H9 (cell line): Measurements from ENCODE around the gene TMEM171. TPM values are rescaled to one million over a fixed set of nuclear protein-coding genes. Genes with fewer than 3 reads are reported as not detected.

ENCODE experiments used
- DNase-seq: peaks from one replicate; pipeline ENCODE4 v3.0.0-alpha.2; 2017
- H2AFZ ChIP-seq: one replicate; pipeline ENCODE4 v1.6.1; 2013; ENCODE audit warnings: mild to moderate bottlenecking, low read length, control low read depth, moderate library complexity
- H2AK5ac ChIP-seq: 2 replicates; pipeline ENCODE4 v1.6.1; 2013; ENCODE audit warnings: low read length, control low read depth, mixed read lengths; ENCODE audit not compliant: insufficient read length
- H2BK120ac ChIP-seq: one replicate; pipeline ENCODE4 v1.6.1; 2013; ENCODE audit warnings: low read depth, mild to moderate bottlenecking, low read length, control low read depth, inconsistent platforms; ENCODE audit not compliant: poor library complexity, severe bottlenecking
- H2BK12ac ChIP-seq: 2 replicates; pipeline ENCODE4 v1.6.1; 2013; ENCODE audit warnings: low read length, control low read depth, mixed read lengths, low read depth; ENCODE audit not compliant: insufficient read length
- H2BK15ac ChIP-seq: 2 replicates; pipeline ENCODE4 v1.6.1; 2013; ENCODE audit warnings: low read depth, low read length, control low read depth
- H2BK20ac ChIP-seq: one replicate; pipeline ENCODE4 v1.6.1; 2013; ENCODE audit warnings: low read depth, mild to moderate bottlenecking, low read length, control low read depth, inconsistent platforms; ENCODE audit not compliant: poor library complexity, severe bottlenecking
- H2BK5ac ChIP-seq: 2 replicates; pipeline ENCODE4 v1.6.1; 2013; ENCODE audit warnings: low read length, control low read depth, mixed read lengths; ENCODE audit not compliant: insufficient read length
- H3K14ac ChIP-seq: 2 replicates; pipeline ENCODE4 v1.6.1; 2013; ENCODE audit warnings: low read length, control low read depth; ENCODE audit not compliant: insufficient read depth
- H3K18ac ChIP-seq: 2 replicates; pipeline ENCODE4 v1.6.1; 2013; ENCODE audit warnings: low read depth, mild to moderate bottlenecking, mixed read lengths, low read length, control low read depth; ENCODE audit not compliant: insufficient read length
- H3K23ac ChIP-seq: 2 replicates; pipeline ENCODE4 v1.6.1; 2013; ENCODE audit warnings: low read length, control low read depth, mixed read lengths, low read depth; ENCODE audit not compliant: insufficient read length
- H3K23me2 ChIP-seq: 2 replicates; pipeline ENCODE4 v1.6.1; 2013; ENCODE audit warnings: low read depth, mild to moderate bottlenecking, mixed read lengths, low read length, control low read depth; ENCODE audit not compliant: insufficient read length, poor library complexity, severe bottlenecking
- H3K27ac ChIP-seq: 2 replicates; pipeline ENCODE4 v1.5.1; 2013; ENCODE audit warnings: low read length, control low read depth, mixed read lengths, low read depth; ENCODE audit not compliant: insufficient read length
- H3K27me3 ChIP-seq: 2 replicates; pipeline ENCODE4 v1.6.1; 2013; ENCODE audit warnings: low read length, control low read depth, inconsistent platforms; ENCODE audit not compliant: insufficient read depth
- H3K4ac ChIP-seq: 2 replicates; pipeline ENCODE4 v1.6.1; 2013; ENCODE audit warnings: low read depth, mild to moderate bottlenecking, control low read depth, inconsistent platforms, low read length, moderate library complexity
- H3K4me1 ChIP-seq: 2 replicates; pipeline ENCODE4 v1.6.1; 2013; ENCODE audit warnings: low read length, control low read depth, inconsistent platforms; ENCODE audit not compliant: insufficient read depth
- H3K4me2 ChIP-seq: 2 replicates; pipeline ENCODE4 v1.6.1; 2013; ENCODE audit warnings: low read length, control low read depth, mixed read lengths; ENCODE audit not compliant: insufficient read length, insufficient read depth
- H3K56ac ChIP-seq: 2 replicates; pipeline ENCODE4 v1.6.1; 2013; ENCODE audit warnings: low read depth, mild to moderate bottlenecking, mixed read lengths, low read length, control low read depth; ENCODE audit not compliant: insufficient read length
- H3K79me1 ChIP-seq: 2 replicates; pipeline ENCODE4 v1.6.1; 2013; ENCODE audit warnings: low read depth, mild to moderate bottlenecking, moderate library complexity, low read length, control low read depth, inconsistent platforms; ENCODE audit not compliant: insufficient read depth, poor library complexity, severe bottlenecking
- H3K79me2 ChIP-seq: 2 replicates; pipeline ENCODE4 v1.6.1; 2013; ENCODE audit warnings: low read length, control low read depth, inconsistent platforms; ENCODE audit not compliant: insufficient read depth
- H3K9ac ChIP-seq: 2 replicates; pipeline ENCODE4 v1.6.1; 2013; ENCODE audit warnings: low read length, control low read depth, mixed read lengths; ENCODE audit not compliant: insufficient read length; ENCODE audit errors: extremely low read depth
- H3K9me3 ChIP-seq: one replicate; pipeline ENCODE4 v1.6.1; 2013; ENCODE audit warnings: low read depth, low read length, inconsistent platforms; ENCODE audit not compliant: control insufficient read depth
- H3T11ph ChIP-seq: one replicate; pipeline ENCODE4 v1.6.1; 2013; ENCODE audit warnings: mild to moderate bottlenecking, low read length, control low read depth, inconsistent platforms
- H4K20me1 ChIP-seq: one replicate; pipeline ENCODE4 v1.6.1; 2013; ENCODE audit not compliant: control insufficient read depth, insufficient read length, insufficient read depth
- H4K5ac ChIP-seq: 2 replicates; pipeline ENCODE4 v1.6.1; 2013; ENCODE audit warnings: low read depth, mild to moderate bottlenecking, mixed read lengths, low read length, control low read depth; ENCODE audit not compliant: insufficient read length
- H4K8ac ChIP-seq: replicated peaks from 2 replicates; pipeline ENCODE4 v1.6.1; 2013; ENCODE audit warnings: low read length, control low read depth, mixed read lengths, low read depth; ENCODE audit not compliant: insufficient read length
- H4K91ac ChIP-seq: 2 replicates; pipeline ENCODE4 v1.6.1; 2013; ENCODE audit warnings: low read depth, mild to moderate bottlenecking, moderate library complexity, mixed read lengths, low read length, control low read depth; ENCODE audit not compliant: insufficient read length
- H3K27ac Mint-ChIP-seq, 3 experiments: 2 replicates in 2 of 3; 3 replicates in 1 of 3; pipeline ENCODE4 v1.8.0; 2020 to 2021; ENCODE audit warnings: mixed read lengths in 3 of 3, mild to moderate bottlenecking in 1 of 3, moderate library complexity in 1 of 3
- H3K27me3 Mint-ChIP-seq: 2 replicates; pipeline ENCODE4 v1.8.0; 2021; ENCODE audit warnings: low read depth, mild to moderate bottlenecking, moderate library complexity, mixed read lengths
- H3K36me3 Mint-ChIP-seq, 3 experiments: 2 replicates in 2 of 3; 3 replicates in 1 of 3; pipeline ENCODE4 v1.8.0; 2020 to 2021; ENCODE audit warnings: low read depth in 3 of 3, mixed read lengths in 3 of 3; ENCODE audit not compliant: insufficient read depth in 1 of 3
- H3K4me1 Mint-ChIP-seq, 2 experiments: 2 replicates each; pipeline ENCODE4 v1.8.0; 2020; ENCODE audit warnings: mixed read lengths in 2 of 2
- H3K4me3 Mint-ChIP-seq, 2 experiments: 2 replicates in 1 of 2; 3 replicates in 1 of 2; pipeline ENCODE4 v1.8.0; 2020 to 2021; ENCODE audit warnings: mild to moderate bottlenecking in 2 of 2, mixed read lengths in 2 of 2, moderate library complexity in 1 of 2
- H3K9me3 Mint-ChIP-seq, 2 experiments: 2 replicates in 1 of 2; 3 replicates in 1 of 2; pipeline ENCODE4 v1.8.0; 2020; ENCODE audit warnings: mild to moderate bottlenecking in 2 of 2, mixed read lengths in 2 of 2, moderate library complexity in 1 of 2
- WGBS: extraction: QIAGEN DNeasy Blood & Tissue Kit; methylation state at CpG from one replicate; pipeline ENCODE4 v1.1.7; 2013; ENCODE audit warnings: missing lambda C conversion rate, low lambda C conversion rate, mixed read lengths; ENCODE audit not compliant: insufficient read length; ENCODE audit errors: extremely low coverage; 5-methylcytosine and 5-hydroxymethylcytosine counted together
- total RNA-seq: library from RNA; stranded (reverse); gene quantifications from 2 replicates; pipeline ENCODE4 v1.2.1, GENCODE V29; 2021
- TF ChIP-seq, protein P1 (sequence below): fragments of 200-600 bp; sonication (generic); conservative IDR thresholded peaks from 3 replicates; pipeline ENCODE4 v1.8.0; 2021; ENCODE audit warnings: antibody characterized with exemption, mild to moderate bottlenecking

The TMEM171 gene
- total RNA-seq, 1 experiment from 2014 or later = 0.42 TPM

DNA sequence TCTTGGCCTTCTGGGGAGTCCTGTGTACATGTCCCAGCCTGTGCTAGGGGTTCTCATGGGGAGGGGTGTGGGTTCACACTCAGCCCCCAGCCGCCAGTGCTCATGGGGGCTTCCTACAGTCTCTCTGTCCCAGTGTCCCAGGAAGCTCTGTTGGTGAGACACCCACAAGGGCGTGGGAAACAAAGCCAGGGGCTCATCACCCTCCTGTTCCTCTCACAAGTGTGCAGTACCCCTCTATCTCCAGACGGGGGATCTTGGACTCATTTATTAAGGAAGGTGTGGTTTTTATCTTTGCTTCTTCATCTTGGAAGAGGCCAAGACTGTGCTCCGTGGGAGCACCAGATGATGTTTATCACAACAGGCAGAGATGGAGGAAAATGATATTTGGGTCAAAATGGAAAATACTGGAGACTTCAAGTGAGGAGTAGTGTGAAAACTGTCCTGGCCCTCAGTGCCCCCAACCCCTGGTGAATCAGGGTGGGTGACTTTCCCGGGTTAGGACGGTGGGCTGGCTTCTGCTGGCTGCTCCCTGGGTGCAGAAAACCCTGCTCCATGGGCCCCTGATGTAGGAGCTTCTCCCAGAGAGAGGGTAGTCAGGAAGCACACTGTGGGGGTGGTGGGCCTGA lies 15.2 kb downstream of the TMEM171 start:
- H2BK12ac ChIP-seq = no peak overlapping the region
- no peaks in the 10 kb centered on the region for H3K36me3 Mint-ChIP-seq
- TF ChIP-seq, protein P1, sequence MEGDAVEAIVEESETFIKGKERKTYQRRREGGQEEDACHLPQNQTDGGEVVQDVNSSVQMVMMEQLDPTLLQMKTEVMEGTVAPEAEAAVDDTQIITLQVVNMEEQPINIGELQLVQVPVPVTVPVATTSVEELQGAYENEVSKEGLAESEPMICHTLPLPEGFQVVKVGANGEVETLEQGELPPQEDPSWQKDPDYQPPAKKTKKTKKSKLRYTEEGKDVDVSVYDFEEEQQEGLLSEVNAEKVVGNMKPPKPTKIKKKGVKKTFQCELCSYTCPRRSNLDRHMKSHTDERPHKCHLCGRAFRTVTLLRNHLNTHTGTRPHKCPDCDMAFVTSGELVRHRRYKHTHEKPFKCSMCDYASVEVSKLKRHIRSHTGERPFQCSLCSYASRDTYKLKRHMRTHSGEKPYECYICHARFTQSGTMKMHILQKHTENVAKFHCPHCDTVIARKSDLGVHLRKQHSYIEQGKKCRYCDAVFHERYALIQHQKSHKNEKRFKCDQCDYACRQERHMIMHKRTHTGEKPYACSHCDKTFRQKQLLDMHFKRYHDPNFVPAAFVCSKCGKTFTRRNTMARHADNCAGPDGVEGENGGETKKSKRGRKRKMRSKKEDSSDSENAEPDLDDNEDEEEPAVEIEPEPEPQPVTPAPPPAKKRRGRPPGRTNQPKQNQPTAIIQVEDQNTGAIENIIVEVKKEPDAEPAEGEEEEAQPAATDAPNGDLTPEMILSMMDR = peak; percentile 58
- no peaks in the 10 kb centered on the region for H3K79me2 ChIP-seq
- no peak overlapping the region for H2BK5ac ChIP-seq
- H3K27ac Mint-ChIP-seq = peak overlapping the region in 1 of 3 experiments; percentile 17; a peak in 1 of 7 replicates
- peaks cover 5% of the 10 kb centered on the region for H3K4me1 ChIP-seq
- peaks cover 15 to 22% of the 10 kb centered on the region in 2 experiments for H3K4me1 Mint-ChIP-seq
- H3K4ac ChIP-seq = no peak overlapping the region
- no peak overlapping the region for H3T11ph ChIP-seq
- no peak overlapping the region for H3K27ac ChIP-seq
- no CpG with 5 or more reads among the region's 6 CpGs for WGBS
- no peak overlapping the region for H3K23ac ChIP-seq
- H3K9me3 ChIP-seq = no peaks in the 10 kb centered on the region
- no peak overlapping the region for H2AK5ac ChIP-seq
- H2AFZ ChIP-seq = no peak overlapping the region
- H3K9ac ChIP-seq = no peak overlapping the region
- H4K91ac ChIP-seq = no peak overlapping the region
- H3K27me3 Mint-ChIP-seq = peaks cover 2% of the 10 kb centered on the region; the same call in 1 of the 2 replicates
- no peak overlapping the region for H3K56ac ChIP-seq
- H2BK120ac ChIP-seq = no peak overlapping the region
- no peaks in the 10 kb centered on the region for H3K79me1 ChIP-seq
- H3K4me2 ChIP-seq = no peak overlapping the region
- H3K9me3 Mint-ChIP-seq = no peaks in the 10 kb centered on the region
- H2BK20ac ChIP-seq = no peak overlapping the region
- DNase-seq = peak; percentile 53
- H3K4me3 Mint-ChIP-seq = no peak overlapping the region
- H2BK15ac ChIP-seq = no peak overlapping the region
- no peak overlapping the region for H4K8ac ChIP-seq
- H4K5ac ChIP-seq = no peak overlapping the region
- no peaks in the 10 kb centered on the region for H3K27me3 ChIP-seq
- H3K23me2 ChIP-seq = no peaks in the 10 kb centered on the region
- H4K20me1 ChIP-seq = no peaks in the 10 kb centered on the region
- H3K14ac ChIP-seq = no peak overlapping the region; the same call in 1 of the 2 replicates
- H3K18ac ChIP-seq = no peak overlapping the region
